Lower lobe of right lung (tissue), 2 donors: ENCODE data around the gene OBSCN. TPM values are rescaled to one million over a fixed set of nuclear protein-coding genes. Genes with fewer than 3 reads are reported as not detected.
A peak's percentile ranks its signal among the peaks of the same experiment; 100 is the strongest.

Source experiments
- ATAC-seq, 2 donors: fragments of 200-7000 bp; cut with Tn5 transposase; one replicate each; pipeline ENCODE4 v1.9.1; 2020 to 2022; ENCODE audit warnings: mild to moderate bottlenecking in 2 of 2, moderate library complexity in 2 of 2
- DNase-seq: peaks from one replicate; pipeline ENCODE4 v3.0.0-alpha.2; 2020
- H3K27ac ChIP-seq: fragments of 200-600 bp; one replicate; pipeline ENCODE4 v1.8.0; 2022
- H3K27me3 ChIP-seq: fragments of 200-600 bp; one replicate; pipeline ENCODE4 v1.8.0; 2022; ENCODE audit warnings: low read depth
- H3K36me3 ChIP-seq: fragments of 200-600 bp; one replicate; pipeline ENCODE4 v1.8.0; 2022; ENCODE audit warnings: mild to moderate bottlenecking
- H3K4me1 ChIP-seq: fragments of 200-600 bp; one replicate; pipeline ENCODE4 v1.8.0; 2022
- H3K4me3 ChIP-seq: fragments of 200-600 bp; one replicate; pipeline ENCODE4 v1.8.0; 2022; ENCODE audit warnings: mild to moderate bottlenecking
- H3K9me3 ChIP-seq: fragments of 200-600 bp; one replicate; pipeline ENCODE4 v1.8.0; 2022
- CTCF ChIP-seq: fragments of 200-600 bp; IDR thresholded peaks from one replicate; pipeline ENCODE4 v1.8.0; 2022; ENCODE audit warnings: antibody characterized with exemption, mild to moderate bottlenecking
- intact Hi-C: fragments of 100-400 bp; cut with DNase I; formaldehyde crosslinking; loops from one replicate; pipeline ENCODE4 v1.11.0; 2022
- total RNA-seq: library from RNA; stranded (reverse); fragmentation: NEBNext Ultra II Directional; extraction: Animal tissue kit (Norgen Biotek cat#: 25700); gene quantifications from one replicate; pipeline ENCODE4 v1.2.1, GENCODE V29; 2021
- donor health status: DM: no; HTN: yes; CAD: no; lungs with severe emphysema.

The OBSCN gene
- total RNA-seq, 1 donor from 2014 or later: 35.6 TPM

DNA sequence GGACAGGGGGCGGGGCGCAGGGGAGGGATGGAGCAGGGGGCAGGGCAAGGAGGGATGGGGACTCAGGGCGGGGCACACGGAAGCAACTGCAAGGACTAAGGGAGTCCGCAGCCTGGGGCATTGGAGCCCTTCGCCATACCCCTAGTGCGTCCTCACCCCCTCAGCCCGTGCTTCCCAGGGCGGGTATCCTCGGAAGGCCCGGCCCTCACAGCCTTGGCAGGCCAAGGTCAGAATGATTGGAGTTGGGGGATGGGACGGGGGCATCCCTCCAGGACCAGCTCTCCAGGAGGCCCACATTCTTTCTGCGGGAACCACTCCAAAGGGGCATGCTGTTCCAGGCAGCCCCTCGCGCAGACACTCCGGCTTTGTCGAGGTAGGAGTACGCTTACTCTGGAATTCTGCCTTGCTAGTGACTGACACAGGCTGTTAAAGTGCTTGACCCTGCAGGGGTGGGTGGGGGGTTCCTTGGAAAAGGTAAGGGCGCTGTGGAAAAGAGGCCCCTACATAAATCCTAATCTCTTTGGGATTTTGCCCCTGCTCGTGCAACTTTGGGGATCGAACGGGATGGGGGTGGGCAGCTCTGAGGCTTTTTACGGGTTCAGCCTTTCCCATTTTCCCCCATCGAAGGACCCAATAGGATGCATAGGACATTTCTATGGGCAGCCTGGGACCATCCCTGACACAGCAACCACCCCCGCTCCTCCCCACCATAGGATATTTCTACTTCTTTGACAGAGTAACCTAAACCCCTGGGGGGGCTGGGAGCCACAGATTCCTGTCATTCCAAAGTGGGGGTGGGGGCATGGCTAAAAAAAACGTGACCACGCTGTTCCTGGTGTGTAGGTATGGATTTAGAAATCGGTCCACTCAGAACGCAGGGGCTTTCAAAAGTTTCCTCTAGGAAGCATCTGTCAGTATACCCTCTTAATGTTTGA lies 199.5 kb downstream of the OBSCN start:
- Histone ChIP-seq H3K27ac (peak overlapping the region; percentile 78), H3K4me1 (peaks cover 39% of the 10 kb centered on the region), H3K9me3 (no peaks in the 10 kb centered on the region), H3K36me3 (peaks cover 27% of the 10 kb centered on the region), H3K4me3 (peak overlapping the region; percentile 75), H3K27me3 (no peaks in the 10 kb centered on the region)
- intact Hi-C loops: no loop called here
- no peak for TF ChIP-seq CTCF
- no peak for DNase-seq
- ATAC-seq: no peak

DNA sequence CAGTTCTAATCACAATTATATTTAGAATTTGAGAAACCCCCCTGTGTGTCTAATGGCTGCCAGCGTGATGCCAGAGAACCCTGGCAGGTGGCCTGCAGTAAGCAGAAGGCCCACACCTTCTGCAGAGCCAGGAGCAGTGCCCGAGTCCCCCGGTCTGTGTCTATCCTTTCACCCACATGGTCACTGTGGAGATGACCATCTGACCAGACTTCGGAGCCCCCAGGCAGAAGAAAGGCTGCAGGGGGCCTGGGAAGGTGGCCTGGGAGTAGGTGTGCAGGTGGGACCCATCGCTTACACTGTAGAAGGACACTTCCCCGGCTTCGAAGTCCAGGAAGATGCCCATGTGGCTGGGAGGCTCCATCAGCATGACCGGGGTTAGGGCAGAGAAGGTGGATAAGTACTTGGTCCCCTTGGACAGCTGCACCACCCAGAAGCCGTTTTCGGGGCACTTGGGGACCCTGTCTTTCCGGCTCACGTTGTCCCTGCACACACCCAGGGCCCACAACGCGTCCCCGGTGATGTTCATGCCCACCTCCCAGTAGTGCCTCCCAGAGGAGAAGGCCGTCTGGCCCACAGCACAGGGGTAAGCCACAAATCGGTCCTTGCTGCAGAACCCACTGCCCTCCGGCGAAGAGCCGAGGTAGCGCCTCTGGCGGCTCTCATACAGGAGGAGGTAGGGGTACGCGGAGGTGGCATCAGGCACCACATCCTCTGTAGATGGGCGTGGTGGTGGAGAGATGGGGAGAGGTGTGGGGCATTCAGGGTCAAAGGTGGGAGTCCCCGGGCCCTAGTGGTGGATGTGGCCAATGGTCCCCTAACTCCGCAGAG lies 200.4 kb downstream of the OBSCN start:
- ATAC-seq (no peak), DNase-seq (no peak)
- Histone ChIP-seq H3K4me3 (peak overlapping the region; percentile 75), H3K27ac (no peak overlapping the region), H3K4me1 (peaks cover 37% of the 10 kb centered on the region), H3K27me3 (no peaks in the 10 kb centered on the region), H3K9me3 (no peaks in the 10 kb centered on the region), H3K36me3 (peaks cover 20% of the 10 kb centered on the region)
- TF ChIP-seq CTCF: no peak
- intact Hi-C loops: no loop called here

DNA sequence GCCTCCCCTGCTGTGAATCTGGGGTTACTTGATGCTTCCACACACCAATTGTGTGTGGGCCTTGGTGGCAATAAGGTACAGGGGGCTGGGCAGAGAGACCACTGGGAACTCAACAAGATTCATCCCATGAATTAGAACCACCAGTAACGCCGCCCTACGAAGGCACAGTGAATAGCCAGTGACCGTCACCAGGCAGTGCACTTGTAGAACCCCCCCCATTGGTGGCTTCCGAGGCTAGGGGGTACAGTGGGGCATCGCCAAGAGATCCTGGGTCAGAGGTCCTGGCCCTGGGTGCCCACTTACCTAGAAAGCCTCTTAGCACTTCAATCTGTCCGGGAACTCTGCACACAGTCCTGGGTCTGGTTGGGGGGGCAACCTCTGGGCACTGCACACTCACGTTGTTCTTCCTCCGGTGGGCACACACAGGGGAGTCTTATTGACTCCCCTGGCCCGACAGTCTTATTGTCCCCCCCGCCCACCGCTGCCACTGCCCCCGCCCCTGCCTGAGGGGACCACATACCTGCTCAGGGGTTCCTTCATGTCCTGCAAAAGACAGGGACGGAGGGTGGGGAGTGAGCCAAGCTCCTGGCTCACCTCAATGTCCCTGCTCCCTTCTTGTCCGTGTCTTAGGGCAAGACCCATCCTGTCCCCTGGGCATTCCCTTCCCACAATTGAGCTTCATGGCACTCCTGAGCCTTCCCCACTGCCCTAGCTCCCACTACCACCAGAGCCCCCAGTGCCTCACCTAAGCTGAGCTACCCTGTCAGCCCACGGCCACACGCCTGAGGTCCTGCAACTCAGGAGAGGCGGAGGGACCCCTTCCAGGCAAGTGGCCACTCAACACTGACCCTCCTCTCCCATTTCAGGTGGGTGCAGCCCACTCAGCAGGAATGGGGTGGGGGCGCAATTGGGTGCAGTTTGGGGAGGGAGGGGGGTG lies 201.3 kb downstream of the OBSCN start:
- no peak for ATAC-seq
- intact Hi-C loops: no loop called here
- no peaks in the 10 kb centered on the region for H3K9me3 ChIP-seq
- H3K27ac ChIP-seq: no peak overlapping the region
- DNase-seq: no peak
- H3K4me1 ChIP-seq: peaks cover 28% of the 10 kb centered on the region
- no peak overlapping the region for H3K4me3 ChIP-seq
- H3K27me3 ChIP-seq: no peaks in the 10 kb centered on the region
- peaks cover 12% of the 10 kb centered on the region for H3K36me3 ChIP-seq
- TF ChIP-seq CTCF: no peak

- TF ChIP-seq CTCF: no peak
- H3K4me1 ChIP-seq: peaks cover 19% of the 10 kb centered on the region
- H3K9me3 ChIP-seq: no peaks in the 10 kb centered on the region
- intact Hi-C loops: no loop called here
- H3K27ac ChIP-seq: no peak overlapping the region
- no peak overlapping the region for H3K4me3 ChIP-seq
- H3K27me3 ChIP-seq: no peaks in the 10 kb centered on the region
- peaks cover 10% of the 10 kb centered on the region for H3K36me3 ChIP-seq
- DNase-seq: no peak
- ATAC-seq: no peak
Observed at GRCh38 chr1:228410015-228410414, 202.2 kb downstream of the OBSCN start.

GRCh38 chr1:228410671-228411070 lies 202.8 kb downstream of the OBSCN start:
- intact Hi-C loops: no loop called here
- H3K9me3 ChIP-seq: no peaks in the 10 kb centered on the region
- peaks cover 3% of the 10 kb centered on the region for H3K27me3 ChIP-seq
- ATAC-seq: no peak
- peaks cover 10% of the 10 kb centered on the region for H3K36me3 ChIP-seq
- TF ChIP-seq CTCF: no peak
- H3K4me3 ChIP-seq: no peak overlapping the region
- no peak overlapping the region for H3K27ac ChIP-seq
- no peak for DNase-seq
- H3K4me1 ChIP-seq: peaks cover 14% of the 10 kb centered on the region
